HUES48 (cell line): Measurements from ENCODE around the gene NAP1L1.
"Not testable (repeated sequence)": the region's sequence is repeated elsewhere in the genome, so short reads cannot be mapped to it uniquely, and the experiment has no call there.

Experiments used
- H3K27ac ChIP-seq: one replicate; pipeline ENCODE4 v1.7.0; 2013; ENCODE audit warnings: low read depth, low read length, inconsistent platforms
- H3K27me3 ChIP-seq: 2 replicates; pipeline ENCODE4 v1.6.1; 2013; ENCODE audit warnings: mild to moderate bottlenecking, low read length; ENCODE audit not compliant: control insufficient read depth, insufficient read depth
- H3K36me3 ChIP-seq: 2 replicates; pipeline ENCODE4 v1.6.1; 2013; ENCODE audit warnings: low read length; ENCODE audit not compliant: control insufficient read depth, insufficient read depth
- H3K4me1 ChIP-seq: 2 replicates; pipeline ENCODE4 v1.6.1; 2013; ENCODE audit warnings: mild to moderate bottlenecking, low read length; ENCODE audit not compliant: control insufficient read depth, insufficient read depth
- H3K4me3 ChIP-seq: 2 replicates; pipeline ENCODE4 v1.5.1; 2013; ENCODE audit warnings: mild to moderate bottlenecking, low read depth, low read length
- H3K9ac ChIP-seq: 2 replicates; pipeline ENCODE4 v1.6.1; 2013; ENCODE audit warnings: mild to moderate bottlenecking, low read depth, low read length, moderate library complexity
- H3K9me3 ChIP-seq: 2 replicates; pipeline ENCODE4 v1.6.1; 2013; ENCODE audit warnings: low read length; ENCODE audit not compliant: control insufficient read depth, insufficient read depth

Gene NAP1L1

DNA sequence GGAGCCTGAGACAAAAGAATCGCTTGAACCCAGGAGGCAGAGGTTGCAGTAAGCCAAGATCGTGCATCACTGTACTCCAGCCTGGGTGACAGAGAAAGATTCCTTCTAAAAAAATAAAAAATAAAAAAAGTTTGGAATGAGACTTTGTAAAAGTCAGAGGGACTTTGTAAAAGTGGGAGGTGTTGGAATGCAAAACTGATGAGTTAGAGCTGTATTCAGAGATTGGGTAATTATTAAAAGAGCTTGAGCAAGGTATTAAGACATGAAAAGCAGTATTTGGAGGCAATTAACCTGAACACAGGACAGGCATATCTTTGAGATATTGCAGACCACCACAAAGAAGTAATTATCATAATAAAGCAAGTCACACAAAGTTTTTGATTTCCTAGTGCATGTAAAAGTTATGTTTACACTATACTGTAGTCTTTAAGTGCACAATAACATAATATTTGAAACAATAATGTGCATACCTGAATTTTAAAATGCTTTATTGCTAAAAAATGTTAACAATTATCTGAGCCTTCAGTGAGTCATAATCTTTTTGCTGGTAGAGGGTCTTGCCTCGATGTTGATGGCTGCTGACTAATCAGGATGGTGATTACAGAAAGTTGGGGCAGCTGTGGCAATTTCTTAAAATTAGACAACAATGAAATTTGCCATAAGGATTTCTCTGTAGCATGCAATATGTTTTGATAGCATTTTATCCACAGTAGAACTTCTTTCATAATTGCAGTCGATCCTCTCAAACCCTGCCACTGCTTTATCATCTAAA, 86.0 kb downstream of the NAP1L1 start:
- H3K9ac ChIP-seq, result no peak overlapping the region
- no peak overlapping the region for H3K27ac ChIP-seq

DNA sequence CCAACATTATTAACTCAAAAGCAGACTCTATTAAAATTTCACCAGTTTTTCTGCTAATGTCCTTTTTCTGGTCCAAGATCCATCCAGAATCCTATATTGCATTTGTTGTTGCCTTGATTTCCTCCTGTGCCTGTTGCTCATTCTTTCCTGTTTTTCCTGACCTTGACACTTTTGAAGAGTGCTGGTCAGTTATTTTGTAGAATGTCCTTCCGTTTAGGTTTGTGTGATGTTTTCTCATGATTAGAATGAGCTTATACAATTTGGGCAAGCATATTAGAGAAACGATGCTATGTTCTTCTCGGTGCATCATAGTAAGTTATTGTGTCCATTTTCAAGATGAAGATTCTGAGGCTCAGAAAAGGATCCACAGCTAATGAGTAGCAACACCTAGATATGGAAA, 86.8 kb downstream of the NAP1L1 start:
- no peaks in the 10 kb centered on the region for H3K27me3 ChIP-seq
- H3K36me3 ChIP-seq, result no peaks in the 10 kb centered on the region
- H3K9ac ChIP-seq, result no peak overlapping the region
- H3K9me3 ChIP-seq, result no peaks in the 10 kb centered on the region
- H3K4me3 ChIP-seq, result no peak overlapping the region
- H3K4me1 ChIP-seq, result peaks cover 11% of the 10 kb centered on the region; the same call in 1 of the 2 replicates
- H3K27ac ChIP-seq, result no peak overlapping the region

More for the DNA sequence above, 86.0 kb downstream of the NAP1L1 start:
- Histone ChIP-seq H3K4me1 (peaks cover 15% of the 10 kb centered on the region; the same call in 1 of the 2 replicates), H3K27me3 (no peaks in the 10 kb centered on the region), H3K36me3 (no peaks in the 10 kb centered on the region), H3K4me3 (no peak overlapping the region), H3K9me3 (no peaks in the 10 kb centered on the region)

DNA sequence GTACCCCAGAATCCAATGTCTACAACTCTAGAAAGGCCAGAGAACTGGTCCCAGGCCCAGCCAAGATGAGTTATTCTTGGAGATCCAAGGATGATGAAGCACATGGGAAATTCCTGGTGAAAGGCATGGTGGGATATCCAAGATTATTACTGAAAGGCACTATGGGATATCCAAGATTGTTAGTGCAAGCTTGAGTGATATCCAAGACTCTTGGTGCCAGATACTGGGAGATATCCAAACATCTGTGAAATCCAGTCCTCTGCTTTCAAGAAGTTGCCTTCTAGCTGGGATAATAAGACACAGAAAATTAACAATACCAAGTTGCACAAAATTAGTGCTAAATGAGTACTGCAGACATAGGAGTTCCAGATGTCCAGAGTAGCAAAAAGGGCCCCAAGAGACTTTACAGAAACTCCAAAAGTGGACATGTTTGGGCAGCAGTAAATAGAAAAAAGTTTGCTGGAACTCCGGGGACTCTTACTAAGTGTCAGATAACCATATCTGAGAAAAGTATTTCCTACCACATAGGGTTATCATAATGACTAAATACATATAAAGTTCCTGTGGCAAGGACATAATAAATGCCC, 87.5 kb downstream of the NAP1L1 start:
- H3K4me3 ChIP-seq, result no peak overlapping the region
- no peak overlapping the region for H3K9ac ChIP-seq
- no peaks in the 10 kb centered on the region for H3K36me3 ChIP-seq
- H3K4me1 ChIP-seq, result peaks cover 11% of the 10 kb centered on the region; the same call in 1 of the 2 replicates
- H3K9me3 ChIP-seq, result no peaks in the 10 kb centered on the region
- H3K27me3 ChIP-seq, result no peaks in the 10 kb centered on the region
- no peak overlapping the region for H3K27ac ChIP-seq

GRCh38 chr12:75995691-75996090, 88.8 kb downstream of the NAP1L1 start:
- H3K27me3 ChIP-seq, result no peaks in the 10 kb centered on the region
- H3K4me1 ChIP-seq, result peaks cover 9% of the 10 kb centered on the region; the same call in 1 of the 2 replicates
- no peaks in the 10 kb centered on the region for H3K36me3 ChIP-seq
- H3K9me3 ChIP-seq, result no peaks in the 10 kb centered on the region
- no peak overlapping the region for H3K9ac ChIP-seq
- no peak overlapping the region for H3K4me3 ChIP-seq
- no peak overlapping the region for H3K27ac ChIP-seq

GRCh38 chr12:75994069-75994740, 90.3 kb downstream of the NAP1L1 start:
- H3K9me3 ChIP-seq, result no peaks in the 10 kb centered on the region
- no peaks in the 10 kb centered on the region for H3K27me3 ChIP-seq
- H3K4me1 ChIP-seq, result peaks cover 9% of the 10 kb centered on the region; the same call in 1 of the 2 replicates
- no peak overlapping the region for H3K9ac ChIP-seq
- H3K27ac ChIP-seq, result no peak overlapping the region
- no peaks in the 10 kb centered on the region for H3K36me3 ChIP-seq
- H3K4me3 ChIP-seq, result no peak overlapping the region

GRCh38 chr12:75991753-75992152, 92.7 kb downstream of the NAP1L1 start:
- H3K27ac ChIP-seq, result no peak overlapping the region
- H3K27me3 ChIP-seq, result no peaks in the 10 kb centered on the region
- H3K9ac ChIP-seq, result no peak overlapping the region
- H3K36me3 ChIP-seq, result no peaks in the 10 kb centered on the region
- H3K4me3 ChIP-seq, result no peak overlapping the region
- no peaks in the 10 kb centered on the region for H3K9me3 ChIP-seq
- peaks cover 9% of the 10 kb centered on the region; the same call in 1 of the 2 replicates for H3K4me1 ChIP-seq

GRCh38 chr12:75990189-75990912, 94.1 kb downstream of the NAP1L1 start:
- no peaks in the 10 kb centered on the region for H3K36me3 ChIP-seq
- H3K9me3 ChIP-seq, result no peaks in the 10 kb centered on the region
- H3K4me1 ChIP-seq, result peaks cover 11% of the 10 kb centered on the region
- H3K9ac ChIP-seq, result no peak overlapping the region
- no peak overlapping the region for H3K27ac ChIP-seq
- no peak overlapping the region for H3K4me3 ChIP-seq
- no peaks in the 10 kb centered on the region for H3K27me3 ChIP-seq

DNA sequence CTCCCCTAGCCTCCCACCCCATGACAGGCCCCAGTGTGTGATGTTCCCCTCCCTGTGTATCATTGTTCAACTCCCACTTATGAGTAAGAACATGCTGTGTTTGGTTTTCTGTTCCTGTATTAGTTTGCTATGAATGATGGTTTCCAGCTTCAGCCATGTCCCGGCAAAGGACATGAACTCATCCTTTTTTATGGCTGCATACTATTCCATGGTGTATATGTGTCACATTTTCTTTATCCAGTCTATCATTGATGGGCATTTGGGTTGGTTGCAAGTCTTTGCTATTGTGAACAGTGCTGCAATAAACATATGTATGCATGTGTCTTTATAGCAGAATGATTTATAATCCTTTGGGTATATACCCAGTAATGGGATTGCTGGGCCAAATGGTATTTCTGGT, 96.8 kb downstream of the NAP1L1 start:
- not testable (repeated sequence) for H3K36me3 ChIP-seq, H3K4me1 ChIP-seq, H3K27ac ChIP-seq

More for the DNA sequence above, 96.8 kb downstream of the NAP1L1 start:
- not testable (repeated sequence) for H3K4me3 ChIP-seq, H3K27me3 ChIP-seq, H3K9me3 ChIP-seq, H3K9ac ChIP-seq
